22Rv1 (cell line): ENCODE results near the gene TMEM9B.
"Not testable (repeated sequence)": the region's sequence is repeated elsewhere in the genome, so short reads cannot be mapped to it uniquely, and the experiment has no call there.

Experiments used
- H3K27ac ChIP-seq: fragments of 450-650 bp; 2 replicates; pipeline ENCODE4 v1.5.1; 2017
- ZFX ChIP-seq: fragments of 450-650 bp; IDR thresholded peaks from 2 replicates; pipeline ENCODE4 v1.6.1; 2017; ENCODE audit warnings: antibody characterized with exemption, borderline replicate concordance
- TF ChIP-seq, protein P1 (sequence below): fragments of 450-650 bp; IDR thresholded peaks from 2 replicates; pipeline ENCODE4 v1.5.1; 2017; ENCODE audit warnings: mild to moderate bottlenecking

The TMEM9B gene

DNA sequence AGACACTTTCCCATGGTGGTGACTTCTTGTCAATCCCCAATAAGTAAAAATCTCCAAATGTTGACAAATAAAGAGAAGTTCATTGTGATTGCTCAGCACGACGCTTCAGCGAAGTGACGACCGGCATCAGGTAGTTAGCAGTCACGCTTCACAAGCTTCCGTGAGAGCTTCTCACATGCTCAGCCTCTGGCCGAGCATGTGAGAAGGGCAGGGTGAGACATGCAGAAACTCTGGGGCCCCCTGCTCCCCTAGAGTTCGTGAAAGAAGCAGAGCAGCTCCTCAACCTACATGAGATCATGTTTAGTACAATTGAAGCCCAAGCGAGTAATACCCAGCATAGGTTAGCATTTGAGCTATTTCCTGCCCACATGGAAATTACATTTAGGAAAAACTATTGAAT, 27.1 kb downstream of the TMEM9B start:
- H3K27ac ChIP-seq: no peak overlapping the region
- no peak for TF ChIP-seq ZFX
- TF ChIP-seq, protein P1, sequence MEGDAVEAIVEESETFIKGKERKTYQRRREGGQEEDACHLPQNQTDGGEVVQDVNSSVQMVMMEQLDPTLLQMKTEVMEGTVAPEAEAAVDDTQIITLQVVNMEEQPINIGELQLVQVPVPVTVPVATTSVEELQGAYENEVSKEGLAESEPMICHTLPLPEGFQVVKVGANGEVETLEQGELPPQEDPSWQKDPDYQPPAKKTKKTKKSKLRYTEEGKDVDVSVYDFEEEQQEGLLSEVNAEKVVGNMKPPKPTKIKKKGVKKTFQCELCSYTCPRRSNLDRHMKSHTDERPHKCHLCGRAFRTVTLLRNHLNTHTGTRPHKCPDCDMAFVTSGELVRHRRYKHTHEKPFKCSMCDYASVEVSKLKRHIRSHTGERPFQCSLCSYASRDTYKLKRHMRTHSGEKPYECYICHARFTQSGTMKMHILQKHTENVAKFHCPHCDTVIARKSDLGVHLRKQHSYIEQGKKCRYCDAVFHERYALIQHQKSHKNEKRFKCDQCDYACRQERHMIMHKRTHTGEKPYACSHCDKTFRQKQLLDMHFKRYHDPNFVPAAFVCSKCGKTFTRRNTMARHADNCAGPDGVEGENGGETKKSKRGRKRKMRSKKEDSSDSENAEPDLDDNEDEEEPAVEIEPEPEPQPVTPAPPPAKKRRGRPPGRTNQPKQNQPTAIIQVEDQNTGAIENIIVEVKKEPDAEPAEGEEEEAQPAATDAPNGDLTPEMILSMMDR: no peak

DNA sequence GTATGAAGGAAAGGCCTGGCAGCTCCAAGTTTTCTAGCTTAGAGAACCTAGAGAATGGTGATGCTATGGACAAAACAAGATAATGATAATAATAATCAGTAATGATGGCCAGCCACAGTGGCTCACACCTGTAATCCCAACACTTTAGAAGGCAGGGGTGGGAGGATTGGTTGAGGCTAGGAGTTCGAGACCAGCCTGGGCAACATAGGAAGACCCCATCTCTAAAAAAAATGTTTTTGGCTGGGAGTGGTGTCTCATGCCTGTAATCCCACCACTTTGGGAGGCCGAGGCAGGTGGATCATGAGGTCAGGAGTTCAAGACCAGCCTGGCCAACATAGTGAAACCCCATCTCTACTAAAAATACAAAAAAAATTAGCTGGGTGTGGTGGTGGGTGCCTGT, 28.5 kb downstream of the TMEM9B start:
- not testable (repeated sequence) for H3K27ac ChIP-seq

DNA sequence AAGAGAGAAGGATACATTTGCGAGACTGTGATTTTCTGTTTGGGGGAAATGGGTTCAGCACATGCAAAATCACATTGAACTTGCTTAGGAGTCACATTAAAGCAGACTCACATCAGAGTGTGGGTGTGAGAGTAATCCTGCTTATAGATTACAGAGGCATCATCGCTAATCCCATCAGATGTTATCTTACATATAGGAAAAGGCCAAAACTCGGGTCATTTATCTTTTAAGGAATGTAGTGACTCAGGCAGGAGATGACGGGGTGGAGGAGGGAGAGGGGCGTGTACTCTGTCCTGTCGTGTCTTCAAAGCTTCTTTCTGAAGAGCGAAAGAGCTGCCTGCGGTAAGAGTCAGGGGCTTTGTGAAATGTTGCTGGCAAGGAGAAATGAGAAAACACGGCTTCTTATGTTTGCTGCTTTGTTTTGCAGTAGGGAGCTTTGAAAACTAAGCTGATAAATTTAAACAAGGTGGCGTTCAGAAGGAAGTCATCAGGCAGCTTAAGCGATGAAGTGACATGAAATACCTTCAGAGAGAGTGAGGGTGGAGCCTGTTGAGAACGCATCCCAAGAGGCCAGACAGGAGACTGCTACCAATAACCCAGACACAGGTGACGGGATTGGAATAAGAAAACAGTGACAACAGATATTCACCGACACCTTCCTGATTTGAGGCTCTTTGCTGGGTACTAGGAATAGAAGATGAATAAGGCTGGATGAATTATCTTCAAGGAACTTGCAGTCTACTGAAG, 29.3 kb downstream of the TMEM9B start:
- no peak overlapping the region for H3K27ac ChIP-seq

DNA sequence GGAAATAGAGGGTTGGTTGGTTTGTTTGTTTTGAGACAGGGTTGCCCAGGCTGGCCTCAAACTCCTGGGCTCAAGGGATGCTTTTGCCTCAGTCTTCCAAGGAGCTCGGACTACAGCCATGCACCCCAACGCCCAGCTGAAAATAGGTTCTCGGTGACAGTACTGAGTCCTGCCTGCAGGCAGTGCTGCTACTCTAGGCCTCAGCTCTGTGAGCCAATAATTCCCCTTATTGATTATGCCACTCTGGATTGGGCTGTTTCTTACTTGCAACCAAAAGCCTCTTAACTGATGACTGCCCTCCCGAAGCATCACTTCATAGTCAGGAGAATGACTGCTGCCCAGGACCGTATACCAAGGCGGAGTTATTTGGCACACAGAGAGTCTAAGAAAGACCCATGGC, 30.3 kb downstream of the TMEM9B start:
- TF ChIP-seq, protein P1: no peak
- TF ChIP-seq ZFX: no peak
- no peak overlapping the region for H3K27ac ChIP-seq

More for the DNA sequence above, 29.3 kb downstream of the TMEM9B start:
- no peak for TF ChIP-seq ZFX
- TF ChIP-seq, protein P1: no peak

GRCh38 chr11:8932564-8933180, 31.6 kb downstream of the TMEM9B start, which contains the start of gene C11orf16:
Gene C11orf16 (minus strand): TSS chr11:8932947. CDS start chr11:8932308, 639 bp downstream.
- H3K27ac ChIP-seq: no peak within 1 kb of the TSS
- TF ChIP-seq ZFX: no peak
- TF ChIP-seq, protein P1: no peak

- TF ChIP-seq, protein P1: no peak
- no peak for TF ChIP-seq ZFX
- no peak overlapping the region for H3K27ac ChIP-seq
These were observed 33.6 kb downstream of the TMEM9B start for GRCh38 chr11:8930456-8931175.

- TF ChIP-seq ZFX: no peak
- TF ChIP-seq, protein P1: no peak
- no peak overlapping the region for H3K27ac ChIP-seq
These were observed 35.1 kb downstream of the TMEM9B start for GRCh38 chr11:8928981-8929615.
